NCI-H2029 (cell line): ENCODE results near the gene LIME1.

Experiments used
- DNase-seq: peaks from one replicate; lab custom pipeline; 2025; lab: John Stamatoyannopoulos, UW

Gene LIME1

DNA sequence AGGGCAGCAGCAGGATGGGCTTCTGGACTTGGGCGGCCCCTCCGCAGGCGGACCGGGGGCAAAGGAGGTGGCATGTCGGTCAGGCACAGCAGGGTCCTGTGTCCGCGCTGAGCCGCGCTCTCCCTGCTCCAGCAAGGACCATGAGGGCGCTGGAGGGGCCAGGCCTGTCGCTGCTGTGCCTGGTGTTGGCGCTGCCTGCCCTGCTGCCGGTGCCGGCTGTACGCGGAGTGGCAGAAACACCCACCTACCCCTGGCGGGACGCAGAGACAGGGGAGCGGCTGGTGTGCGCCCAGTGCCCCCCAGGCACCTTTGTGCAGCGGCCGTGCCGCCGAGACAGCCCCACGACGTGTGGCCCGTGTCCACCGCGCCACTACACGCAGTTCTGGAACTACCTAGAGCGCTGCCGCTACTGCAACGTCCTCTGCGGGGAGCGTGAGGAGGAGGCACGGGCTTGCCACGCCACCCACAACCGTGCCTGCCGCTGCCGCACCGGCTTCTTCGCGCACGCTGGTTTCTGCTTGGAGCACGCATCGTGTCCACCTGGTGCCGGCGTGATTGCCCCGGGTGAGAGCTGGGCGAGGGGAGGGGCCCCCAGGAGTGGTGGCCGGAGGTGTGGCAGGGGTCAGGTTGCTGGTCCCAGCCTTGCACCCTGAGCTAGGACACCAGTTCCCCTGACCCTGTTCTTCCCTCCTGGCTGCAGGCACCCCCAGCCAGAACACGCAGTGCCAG is 39.7 kb upstream of the LIME1 start, which contains the start of gene TNFRSF6B:
TSS of gene TNFRSF6B (plus strand) at position 25 of the 729 bp plus-strand sequence. CDS start at position 141, 116 bp downstream.
- DNase-seq = no peak

DNA sequence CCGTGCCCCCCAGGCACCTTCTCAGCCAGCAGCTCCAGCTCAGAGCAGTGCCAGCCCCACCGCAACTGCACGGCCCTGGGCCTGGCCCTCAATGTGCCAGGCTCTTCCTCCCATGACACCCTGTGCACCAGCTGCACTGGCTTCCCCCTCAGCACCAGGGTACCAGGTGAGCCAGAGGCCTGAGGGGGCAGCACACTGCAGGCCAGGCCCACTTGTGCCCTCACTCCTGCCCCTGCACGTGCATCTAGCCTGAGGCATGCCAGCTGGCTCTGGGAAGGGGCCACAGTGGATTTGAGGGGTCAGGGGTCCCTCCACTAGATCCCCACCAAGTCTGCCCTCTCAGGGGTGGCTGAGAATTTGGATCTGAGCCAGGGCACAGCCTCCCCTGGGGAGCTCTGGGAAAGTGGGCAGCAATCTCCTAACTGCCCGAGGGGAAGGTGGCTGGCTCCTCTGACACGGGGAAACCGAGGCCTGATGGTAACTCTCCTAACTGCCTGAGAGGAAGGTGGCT is 39.1 kb upstream of the LIME1 start:
- no peak for DNase-seq

- DNase-seq = no peak
Measured at GRCh38 chr20:63697868-63698545, 38.5 kb upstream of the LIME1 start.

- DNase-seq = no peak
Measured at GRCh38 chr20:63698739-63699465, 37.6 kb upstream of the LIME1 start.

DNA sequence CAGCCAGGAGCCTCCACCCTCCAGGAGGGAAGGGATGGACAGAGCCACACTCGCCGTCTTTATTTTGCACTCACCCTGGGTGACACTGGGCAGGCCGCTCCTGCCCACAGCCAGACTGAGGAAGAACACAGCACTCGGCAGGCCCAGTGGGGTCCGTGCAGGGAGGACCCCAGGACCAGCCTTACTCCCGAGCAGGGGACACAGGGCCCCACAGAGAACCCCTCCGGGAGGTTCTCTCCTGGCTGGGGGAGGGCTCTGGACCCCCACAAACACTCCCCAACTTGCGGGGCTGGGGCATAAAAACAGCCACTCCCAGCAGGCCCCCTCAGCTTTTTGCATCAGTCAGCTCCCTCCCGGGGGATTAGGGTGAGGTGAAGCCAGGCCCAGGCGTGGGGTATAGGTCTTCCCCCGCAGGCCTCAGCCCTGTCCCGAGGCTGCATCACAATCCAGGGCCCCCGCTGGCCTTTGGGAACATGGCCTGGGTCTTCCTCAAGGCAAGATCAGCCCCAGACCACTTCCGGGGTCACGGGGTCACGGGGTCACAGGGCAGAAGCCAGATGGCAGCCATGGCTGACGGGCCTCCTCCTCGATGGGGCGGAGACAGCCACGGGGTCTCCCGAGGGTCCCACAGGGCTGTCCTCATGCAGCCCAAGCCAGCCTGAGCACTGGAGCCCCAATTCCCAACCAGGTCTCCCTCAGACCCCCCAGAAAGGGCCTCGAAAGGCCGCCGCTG is 36.8 kb upstream of the LIME1 start:
- no peak for DNase-seq

DNA sequence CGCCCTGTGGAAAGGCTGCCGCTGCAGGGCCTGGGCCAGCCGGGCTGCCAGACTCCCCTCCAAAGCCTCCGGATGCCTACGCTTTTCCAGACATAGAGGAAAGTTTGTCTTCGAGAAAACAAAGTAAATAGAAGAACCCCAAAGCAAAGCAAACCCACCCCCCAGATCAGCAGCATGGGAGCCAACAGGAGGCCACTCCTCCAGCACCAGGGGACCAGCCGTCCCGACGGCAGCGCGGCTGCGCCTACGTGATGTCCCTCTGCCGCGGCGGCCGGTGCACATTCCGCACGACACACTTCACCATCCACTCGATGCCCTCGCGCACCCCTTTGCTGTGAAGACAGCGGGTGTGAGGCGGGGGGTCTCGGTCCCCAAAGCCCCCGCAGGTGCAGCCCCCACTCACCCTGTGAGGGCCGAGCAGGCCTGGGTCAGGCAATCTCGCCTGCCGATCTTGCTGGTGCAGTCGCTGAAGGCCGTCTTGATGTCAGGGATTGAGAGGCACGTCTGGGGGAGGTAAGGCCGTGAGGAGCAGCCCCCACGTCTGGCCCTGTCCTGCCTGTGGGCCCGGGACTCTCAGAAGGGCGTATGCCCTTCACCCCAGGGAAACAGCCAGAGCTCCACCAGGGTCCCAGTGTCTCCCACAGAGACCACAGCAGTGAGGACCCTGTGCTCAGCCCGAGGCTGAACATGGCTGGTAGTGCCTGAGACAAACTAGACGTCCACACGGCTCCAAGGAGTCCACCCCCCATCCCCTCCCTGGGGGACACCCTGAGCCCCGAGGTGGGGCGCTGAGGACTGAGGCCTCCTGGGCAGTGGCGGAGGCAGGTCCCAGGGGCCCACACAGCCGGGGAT is 36.0 kb upstream of the LIME1 start:
- DNase-seq = no peak

DNA sequence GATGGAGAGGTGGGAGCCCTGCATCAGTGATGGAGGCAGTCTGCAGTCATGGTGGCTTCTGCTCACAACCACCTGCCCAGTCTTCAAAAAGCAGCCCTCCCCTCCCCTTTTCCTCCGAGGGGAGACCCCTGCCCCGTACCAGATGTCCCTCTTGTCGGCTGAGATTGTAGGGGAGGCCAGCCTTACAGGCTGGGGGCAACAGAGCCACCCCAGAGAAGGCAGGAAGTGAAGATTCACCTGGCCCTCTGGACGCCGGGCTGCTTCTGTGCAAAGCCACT is 35.5 kb upstream of the LIME1 start:
- DNase-seq = no peak

- DNase-seq = no peak
Measured at GRCh38 chr20:63701329-63702035, 35.0 kb upstream of the LIME1 start.

DNA sequence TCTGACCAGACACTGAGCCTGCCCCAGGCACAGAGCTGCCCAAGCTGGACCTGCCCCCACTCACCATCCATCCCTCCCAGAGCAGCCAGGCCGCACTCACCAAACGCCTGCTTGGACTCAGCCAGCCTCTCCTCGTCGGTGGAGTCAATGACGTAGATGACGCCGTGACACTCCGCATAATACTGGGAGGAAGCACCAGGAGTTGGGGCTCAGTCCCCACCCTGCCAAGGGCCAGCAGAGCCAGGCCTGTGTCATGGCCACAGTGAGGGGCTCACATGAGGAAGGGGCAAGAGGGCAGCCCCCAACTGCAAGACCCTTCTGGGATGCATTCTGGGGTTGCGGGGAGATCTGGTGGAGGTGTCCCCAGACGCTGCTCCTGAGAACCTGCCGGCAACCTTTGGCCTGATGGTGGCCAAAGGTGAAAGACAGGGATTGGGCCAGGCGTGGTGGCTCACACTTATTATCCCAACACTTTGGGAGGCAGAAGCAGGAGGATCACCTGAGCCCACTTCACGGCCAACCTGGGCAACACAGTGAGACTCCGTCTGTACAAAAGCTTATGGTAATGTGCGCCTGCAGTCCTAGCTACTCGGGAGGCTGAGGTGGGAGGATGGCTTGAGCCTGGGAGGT is 34.3 kb upstream of the LIME1 start:
- DNase-seq = no peak

DNA sequence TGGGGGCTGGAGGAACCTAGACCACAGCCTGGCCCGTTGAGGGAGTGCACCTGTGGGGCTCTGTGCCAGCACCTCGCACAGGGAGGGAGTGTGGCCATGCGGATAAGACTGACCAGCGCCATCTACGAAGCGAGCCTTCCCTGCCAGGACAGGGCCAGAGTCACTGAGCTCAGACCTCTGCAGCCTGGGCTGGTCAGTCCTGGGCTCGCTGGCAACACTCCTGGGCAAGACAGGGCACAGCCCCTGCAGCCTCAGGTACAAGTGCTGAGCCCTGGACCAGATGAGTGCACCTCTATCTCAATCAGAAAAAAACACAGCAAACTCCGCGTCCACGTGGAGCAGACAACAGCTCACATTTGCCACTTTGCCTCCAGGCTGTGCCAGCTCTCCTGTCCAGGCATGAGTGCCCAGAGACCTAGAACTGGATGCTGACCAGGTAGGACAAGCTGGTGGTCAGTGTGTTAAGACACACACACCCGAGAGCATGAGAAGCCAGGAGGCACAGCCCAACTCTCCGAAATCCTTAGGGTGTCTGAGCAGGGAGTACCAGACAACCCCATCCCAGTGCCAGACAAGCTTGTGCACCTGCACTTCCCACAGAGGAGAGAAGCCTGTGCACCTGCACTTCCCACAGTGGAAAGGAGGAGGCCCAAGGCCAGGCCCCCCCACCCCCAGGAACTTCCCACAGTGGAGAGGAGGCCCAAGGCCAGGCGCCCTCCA is 33.6 kb upstream of the LIME1 start:
- no peak for DNase-seq

- no peak for DNase-seq
Measured at GRCh38 chr20:63703471-63703975, 32.9 kb upstream of the LIME1 start.

- DNase-seq = no peak
Measured at GRCh38 chr20:63703976-63704748, 32.3 kb upstream of the LIME1 start.

DNA sequence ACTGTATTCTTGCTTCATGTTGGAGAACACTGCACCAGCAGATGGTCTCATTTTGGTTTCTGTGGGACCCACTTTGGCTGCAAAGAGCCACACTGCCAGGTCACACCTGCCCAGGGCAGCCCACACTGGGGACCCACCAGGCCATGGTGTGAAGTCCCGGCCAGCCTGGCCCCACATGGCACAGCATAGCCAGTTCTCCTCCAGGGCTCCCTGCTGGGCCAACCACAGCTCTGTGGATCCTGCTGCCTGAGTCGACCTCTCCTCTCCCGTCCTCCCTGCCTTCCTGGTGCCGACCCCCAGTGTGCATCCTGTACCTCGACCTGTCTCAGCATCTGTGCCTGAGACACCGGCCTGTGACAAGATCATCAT is 31.7 kb upstream of the LIME1 start:
- no peak for DNase-seq

GRCh38 chr20:63705232-63706026 is 31.0 kb upstream of the LIME1 start:
- DNase-seq = no peak

DNA sequence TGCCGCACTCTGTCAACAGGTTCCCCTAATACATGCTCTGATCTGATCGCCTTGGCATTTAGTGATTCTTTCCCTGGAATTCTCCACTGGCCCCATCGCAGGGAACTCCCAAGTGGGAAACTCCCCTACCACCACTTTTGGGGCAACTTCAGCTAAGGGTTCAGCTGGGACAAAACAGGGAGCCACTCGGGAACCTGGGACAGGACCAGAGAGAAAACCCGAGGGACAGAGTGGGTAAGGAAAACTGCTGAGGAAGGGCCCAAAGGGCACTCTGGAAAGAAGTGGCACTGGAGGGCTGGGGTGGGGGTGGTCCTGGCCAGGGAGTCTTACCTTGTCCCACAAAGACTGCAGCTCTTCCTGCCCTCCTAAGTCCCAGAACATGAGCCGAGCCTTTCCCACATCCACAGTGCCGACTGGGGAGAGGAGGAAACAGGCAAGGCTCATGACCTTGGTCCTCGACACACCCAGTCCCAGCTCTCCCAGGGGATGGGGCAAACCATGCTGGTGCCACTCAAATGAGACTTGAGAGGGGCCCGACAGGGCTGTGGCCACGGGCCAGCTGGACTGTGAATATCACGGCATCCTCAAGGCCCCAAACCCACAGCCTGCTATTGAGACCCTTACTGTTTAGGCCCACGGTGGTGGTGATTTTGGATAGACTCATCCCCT is 30.3 kb upstream of the LIME1 start:
- no peak for DNase-seq

DNA sequence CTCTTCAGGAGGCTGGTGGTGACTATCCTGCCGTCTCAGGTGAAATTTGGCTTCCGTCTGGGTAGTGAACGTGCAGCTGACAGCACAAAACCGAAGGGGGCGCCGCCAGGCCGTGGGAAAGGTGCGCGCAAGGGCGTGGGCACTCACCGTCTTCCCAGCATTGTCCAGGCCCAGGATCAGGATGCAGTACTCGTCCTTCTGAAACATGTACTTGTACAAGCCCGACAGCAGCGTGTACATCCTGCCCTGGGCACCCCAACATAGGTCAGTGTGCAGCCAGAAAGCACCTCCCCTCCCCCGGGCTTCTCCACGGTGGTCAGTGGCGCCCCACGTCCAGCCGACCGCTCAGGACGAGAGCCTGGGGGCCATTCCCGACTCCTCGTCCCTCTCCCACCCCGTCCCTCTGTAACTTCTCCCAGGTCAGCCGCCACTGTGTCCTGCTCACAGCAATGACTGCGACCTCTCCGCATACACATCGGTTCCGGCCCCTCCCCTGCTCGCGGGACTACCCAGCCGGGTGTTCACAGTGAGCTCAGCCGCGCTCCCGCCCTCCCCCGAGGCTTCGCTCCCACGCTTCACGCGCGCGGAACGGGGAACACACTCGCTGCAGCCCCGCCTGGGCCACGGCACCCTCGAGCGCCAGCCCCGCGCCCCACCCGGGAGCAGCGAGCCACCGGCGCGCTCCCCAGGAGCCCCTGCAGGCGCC is 29.5 kb upstream of the LIME1 start:
- no peak for DNase-seq
